Erythroblast (primary cell): ENCODE data around the gene TIAM1.

Experiments used
- GATA1 ChIP-seq: IDR thresholded peaks from 2 replicates; pipeline ENCODE4 v1.6.1; 2011; ENCODE audit warnings: low read depth, mild to moderate bottlenecking, control low read depth, low read length, moderate library complexity
- POLR2A ChIP-seq: IDR thresholded peaks from 2 replicates; pipeline ENCODE4 v1.6.1; 2011; ENCODE audit warnings: mild to moderate bottlenecking, low read length

DNA sequence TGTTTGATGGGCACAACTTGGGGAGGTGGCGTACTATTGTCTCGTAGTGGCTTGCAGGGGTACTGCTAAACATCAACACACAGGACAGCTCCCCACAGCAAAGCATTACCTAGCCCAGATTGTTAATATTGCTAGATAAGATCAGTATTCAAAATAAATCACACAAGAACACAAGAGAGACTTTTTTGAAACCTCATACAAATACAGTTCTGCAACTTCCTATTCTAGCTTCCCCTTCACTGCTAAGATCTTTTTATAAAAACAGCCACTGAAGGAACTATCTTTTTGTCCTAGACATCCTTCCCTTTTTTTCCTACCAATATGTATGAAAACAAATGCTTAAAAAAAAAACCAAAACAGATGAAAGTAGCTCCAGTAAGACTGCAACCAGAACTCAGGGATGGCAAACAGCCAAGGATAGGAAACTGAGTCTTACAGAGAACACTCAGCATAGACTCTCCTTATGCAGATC is 167.9 kb downstream of the TIAM1 start:
- TF ChIP-seq POLR2A: no peak
- TF ChIP-seq GATA1: no peak
